ENCODE measurements around the gene NARS2.

Gene NARS2

DNA sequence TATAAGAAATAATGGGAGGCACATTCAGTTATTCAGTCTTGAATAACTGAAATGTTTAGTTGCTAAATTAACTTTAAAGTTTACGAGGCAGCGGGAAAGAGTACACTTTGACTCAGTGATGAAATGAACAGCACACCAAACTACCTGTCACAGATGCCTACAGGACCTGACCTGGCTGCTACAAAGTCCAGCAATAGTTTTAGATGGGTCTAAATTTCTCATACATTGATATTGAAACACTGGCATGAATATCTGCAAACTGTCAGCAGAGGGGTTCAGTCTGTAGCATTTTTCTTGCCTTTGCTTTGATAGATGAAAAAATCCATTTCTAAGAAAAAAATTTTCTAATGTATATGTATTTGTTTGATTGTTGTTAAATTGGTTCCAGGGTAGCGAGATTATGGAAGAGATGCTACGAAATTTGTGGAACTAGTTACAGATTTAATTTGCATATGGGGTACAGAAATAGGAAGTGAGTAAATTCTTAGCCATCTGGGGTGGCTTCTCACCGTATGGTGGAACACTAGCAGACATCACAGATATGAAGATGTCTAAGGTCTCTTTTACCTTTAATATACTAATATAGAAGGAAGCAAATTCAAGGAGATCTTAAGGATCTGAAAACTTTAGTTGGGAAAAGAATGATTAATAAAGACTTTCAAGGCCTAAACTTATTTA is 136.2 kb downstream of the NARS2 start:
- no peak for DNase-seq (ENCODE audit: low spot score)

DNA sequence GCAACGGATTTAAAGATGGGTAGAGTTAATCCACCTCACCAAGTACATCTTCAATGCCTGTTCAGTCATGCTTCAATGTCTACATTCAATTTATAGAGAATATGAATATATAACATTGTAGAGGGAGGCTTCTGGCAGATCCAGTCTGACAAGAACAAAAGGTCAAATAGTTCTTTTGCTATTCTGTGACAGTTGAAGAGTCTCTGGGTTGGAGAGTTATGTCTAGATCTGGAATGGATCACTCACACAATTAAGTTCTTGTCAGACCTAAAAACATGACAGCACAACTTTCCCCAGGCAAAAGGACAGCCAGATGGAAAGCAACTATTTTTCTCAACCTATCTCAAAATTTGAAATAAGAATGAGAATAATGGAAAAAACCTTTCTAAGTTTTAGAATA is 141.7 kb downstream of the NARS2 start:
- DNase-seq (ENCODE audit: low spot score), result no peak

DNA sequence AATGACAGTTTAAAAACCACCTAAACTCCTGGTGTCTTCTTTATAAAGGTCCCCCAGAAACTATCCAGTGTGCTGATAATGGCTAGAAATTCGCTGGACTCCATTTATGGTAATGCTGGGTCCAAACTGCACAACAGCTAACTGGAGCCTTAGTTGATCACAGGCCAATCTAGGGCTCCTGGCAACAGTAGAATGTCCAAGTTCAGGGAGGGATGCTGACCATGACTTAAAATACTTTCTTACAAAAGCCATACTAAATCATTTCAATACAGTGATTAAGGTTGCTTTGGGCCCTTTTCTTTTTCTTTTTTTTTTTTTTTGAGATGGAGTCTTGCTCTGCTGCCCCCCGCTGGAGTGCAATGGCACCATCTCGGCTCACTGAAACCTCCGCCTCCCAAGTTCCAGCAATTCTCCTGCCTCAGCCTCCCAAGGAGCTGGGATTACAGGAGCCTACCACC is 142.6 kb downstream of the NARS2 start:
- no peak for DNase-seq (ENCODE audit: low spot score)

DNA sequence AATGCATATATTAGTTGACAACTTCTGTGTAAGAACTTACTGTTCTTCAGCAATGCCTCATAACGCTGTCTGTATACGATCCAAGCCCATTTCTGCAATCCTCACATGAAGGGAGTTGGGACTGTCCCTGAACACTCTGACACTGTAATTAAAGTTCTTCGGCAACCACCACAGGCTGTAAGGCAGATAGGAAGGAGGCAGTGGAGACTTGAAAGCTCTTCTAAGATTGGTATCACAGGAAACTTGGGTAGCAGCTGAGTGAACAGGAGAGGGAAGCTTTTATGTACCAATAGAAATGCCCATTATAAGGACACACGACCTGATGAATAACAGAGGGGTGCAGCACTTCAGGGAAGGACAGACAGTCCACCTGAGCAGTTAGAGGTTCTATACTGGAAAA is 145.0 kb downstream of the NARS2 start:
- no peak for DNase-seq (ENCODE audit: low spot score)

DNA sequence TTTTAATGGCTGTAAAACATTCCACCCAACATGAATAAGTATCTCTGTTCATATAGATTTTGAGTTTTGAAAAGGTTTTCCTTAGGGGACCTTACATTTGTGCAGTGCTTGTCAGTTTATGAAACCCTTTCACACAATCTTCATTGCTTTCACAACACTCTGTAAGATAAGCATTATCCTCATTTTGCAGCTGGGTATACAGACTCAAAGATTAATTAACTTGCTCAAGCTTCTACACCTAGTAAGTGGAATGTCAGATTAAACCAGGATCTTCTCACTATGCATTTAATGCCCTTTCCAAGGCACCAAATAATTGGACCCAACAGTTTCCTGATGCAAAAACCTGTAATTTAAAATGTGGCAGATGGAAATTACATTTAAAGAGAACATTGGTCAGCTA is 145.5 kb downstream of the NARS2 start:
- DNase-seq (ENCODE audit: low spot score), result no peak

DNA sequence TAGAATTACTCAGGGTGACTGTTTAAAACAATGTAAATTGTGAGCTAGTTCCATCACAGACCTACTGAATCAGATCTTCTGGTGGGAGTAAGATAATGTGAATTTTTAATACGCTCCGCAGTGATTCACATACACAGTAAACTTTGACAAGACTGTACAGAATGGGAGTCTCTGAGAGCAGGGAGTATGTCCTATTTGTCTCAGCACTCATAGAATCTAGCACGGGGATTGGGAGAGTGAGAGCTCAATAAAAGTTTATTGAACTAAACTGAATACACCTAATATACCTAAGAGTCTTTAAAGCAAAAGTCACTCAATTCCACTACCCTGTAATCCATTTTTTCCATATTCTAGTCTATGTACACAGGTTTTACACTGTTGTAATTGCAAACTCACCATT is 145.9 kb downstream of the NARS2 start:
- no peak for DNase-seq (ENCODE audit: low spot score)

DNA sequence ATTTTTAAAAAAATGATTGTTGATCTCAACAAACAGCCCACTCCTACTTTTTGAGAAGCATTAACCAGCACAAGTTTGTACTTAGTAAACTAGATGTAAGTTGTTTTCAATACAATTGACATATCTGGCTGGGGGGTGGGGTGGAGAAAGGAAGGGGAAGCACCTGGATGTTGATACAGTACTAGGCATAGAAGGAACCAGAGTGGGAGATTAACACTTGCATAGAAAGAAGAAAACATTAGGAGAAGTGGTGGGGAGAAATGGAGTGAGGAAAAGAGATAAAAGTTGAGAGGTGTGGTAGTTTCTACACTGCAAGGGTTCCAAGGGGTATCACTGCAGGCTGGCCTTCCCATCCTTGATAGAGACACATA is 146.4 kb downstream of the NARS2 start:
- no peak for DNase-seq (ENCODE audit: low spot score)

DNA sequence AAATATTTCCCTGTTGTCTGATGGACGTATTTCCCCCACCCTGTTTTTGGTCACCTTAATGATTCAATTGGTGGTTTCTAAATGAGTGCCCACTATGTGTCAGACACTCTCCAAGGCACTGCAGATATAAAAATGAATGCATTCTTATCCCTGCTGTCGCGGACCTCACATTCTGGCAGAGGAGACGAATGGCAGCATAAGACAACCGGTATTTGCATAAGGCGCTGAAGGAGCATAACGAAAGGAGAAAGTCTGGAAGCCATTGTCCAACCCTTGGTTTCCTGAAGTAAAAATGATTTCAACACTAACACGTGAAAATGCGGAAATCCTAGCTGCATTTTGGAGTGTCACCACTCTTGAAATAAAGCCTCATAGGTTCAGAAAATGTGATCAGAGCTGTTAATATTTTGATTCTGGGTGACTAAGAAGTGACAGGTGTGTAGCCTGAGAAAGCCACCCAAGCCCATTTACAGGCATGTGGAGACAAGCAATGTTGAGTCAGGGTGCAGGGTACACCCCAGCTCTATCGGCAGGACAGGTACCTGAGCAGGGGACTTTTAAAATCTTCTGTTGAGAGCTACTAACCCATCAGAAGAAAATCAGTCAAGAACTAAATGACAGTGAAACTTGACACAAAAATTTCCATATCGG is 146.9 kb downstream of the NARS2 start:
- DNase-seq (ENCODE audit: low spot score), result no peak

DNA sequence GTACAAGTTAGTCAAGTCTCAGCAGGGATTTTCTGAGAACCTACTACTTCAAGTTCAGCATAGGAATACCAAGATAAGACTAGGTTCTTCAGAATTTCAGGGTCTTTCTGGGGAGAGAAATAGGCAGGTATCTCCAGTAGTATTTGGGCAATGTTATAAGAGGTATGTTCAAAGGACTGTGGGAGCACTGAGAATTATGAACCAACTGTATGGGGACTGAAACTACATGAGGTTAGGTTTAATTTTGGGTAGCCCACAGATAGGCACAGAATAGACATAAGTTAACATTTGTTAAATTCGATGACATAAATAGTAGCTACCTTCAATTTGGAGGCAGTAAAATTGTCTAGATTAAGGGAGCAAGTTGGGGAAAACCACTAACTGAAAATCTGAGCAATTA is 147.8 kb downstream of the NARS2 start:
- no peak for DNase-seq (ENCODE audit: low spot score)

DNA sequence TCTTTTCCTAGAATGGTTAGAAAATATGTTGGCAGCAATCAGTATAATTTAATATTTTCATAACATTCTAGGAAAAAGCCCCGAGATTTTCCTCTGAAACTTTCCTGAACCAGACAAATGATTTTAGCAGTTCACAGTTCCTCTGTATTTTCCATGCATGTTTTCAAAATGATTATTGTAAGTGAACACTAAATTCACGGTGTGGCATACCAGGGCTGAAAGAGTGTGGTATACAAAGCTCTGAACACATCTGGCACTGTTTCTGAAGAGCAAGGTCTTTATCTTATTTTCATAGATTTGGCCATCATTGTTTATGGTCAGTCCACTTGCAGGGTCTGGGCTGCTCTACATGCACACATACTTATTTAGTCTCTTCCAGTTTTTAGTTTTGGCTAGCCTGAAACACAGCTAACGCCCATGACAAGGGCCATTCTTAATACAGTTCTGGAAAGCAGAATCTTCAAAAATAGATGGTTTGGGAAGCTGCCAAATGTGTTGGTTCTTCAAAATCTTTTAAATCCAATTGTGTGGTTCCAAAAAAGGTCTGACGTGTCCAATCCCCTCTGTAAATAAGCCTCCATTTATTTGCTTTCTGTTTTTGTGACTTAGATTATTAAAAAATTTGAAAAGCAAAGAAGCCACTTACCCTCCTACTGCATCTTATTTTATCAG is 149.1 kb downstream of the NARS2 start:
- DNase-seq (ENCODE audit: low spot score), result no peak

DNA sequence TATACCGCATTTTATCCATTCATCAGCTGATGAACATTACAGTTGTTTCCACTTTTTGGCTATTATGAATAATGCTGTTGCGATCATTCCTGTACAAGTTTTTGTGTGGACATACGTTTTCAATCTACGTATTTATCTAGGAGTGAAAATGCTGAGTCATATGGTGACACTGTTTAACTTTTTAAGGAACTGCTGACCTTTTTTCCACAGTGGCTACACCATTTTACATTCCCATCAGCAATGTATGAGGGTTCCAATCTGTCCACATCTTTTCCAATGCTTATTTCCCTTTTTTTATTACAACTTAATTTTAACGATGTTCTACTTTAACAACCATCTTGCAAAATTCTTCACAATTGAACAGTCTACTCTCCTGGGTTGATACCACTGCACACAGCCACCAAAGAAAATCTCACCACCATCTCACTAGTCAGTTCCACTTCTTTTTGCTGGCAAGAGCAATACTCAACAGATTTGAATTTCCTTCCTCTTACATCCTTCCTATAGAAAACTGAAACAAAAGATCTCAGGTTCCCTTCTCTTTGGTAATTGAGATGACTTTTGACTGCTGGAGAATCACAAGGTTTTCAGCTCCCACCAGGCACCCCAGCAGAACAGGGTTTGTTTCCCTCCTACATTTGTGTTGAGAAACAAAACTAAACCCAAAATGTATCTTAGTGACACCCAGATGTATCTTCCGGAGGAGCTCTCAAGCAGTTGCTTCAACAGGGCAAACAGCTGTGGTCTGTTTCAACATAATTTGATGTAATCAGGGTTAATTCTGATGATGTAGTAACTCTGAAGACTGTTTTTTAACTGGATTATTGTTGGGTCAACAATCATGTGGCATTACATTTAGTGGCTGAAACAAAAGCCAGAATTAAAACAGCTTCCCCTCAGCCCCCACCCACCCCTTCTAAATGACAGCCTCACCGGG is 150.1 kb downstream of the NARS2 start:
- DNase-seq (ENCODE audit: low spot score), result no peak

DNA sequence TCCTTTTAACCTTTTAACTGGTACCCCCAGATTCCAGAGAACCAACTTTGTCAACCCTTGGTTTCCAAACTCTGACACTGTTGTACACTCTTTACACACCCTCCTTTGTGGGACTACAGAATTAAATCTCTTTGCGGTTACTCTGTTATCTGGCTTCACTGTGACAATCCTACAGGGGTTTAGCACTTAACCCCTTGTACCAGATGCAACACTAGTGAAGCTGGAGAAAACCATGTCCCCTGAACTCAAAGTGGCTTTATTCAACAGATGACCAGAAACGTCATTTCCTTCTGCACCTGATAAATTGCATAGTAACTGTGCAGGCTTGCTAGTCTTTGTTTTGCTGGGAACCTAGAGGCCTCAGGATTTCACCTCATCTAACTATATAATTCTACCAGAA is 151.4 kb downstream of the NARS2 start:
- DNase-seq (ENCODE audit: low spot score), result no peak

DNA sequence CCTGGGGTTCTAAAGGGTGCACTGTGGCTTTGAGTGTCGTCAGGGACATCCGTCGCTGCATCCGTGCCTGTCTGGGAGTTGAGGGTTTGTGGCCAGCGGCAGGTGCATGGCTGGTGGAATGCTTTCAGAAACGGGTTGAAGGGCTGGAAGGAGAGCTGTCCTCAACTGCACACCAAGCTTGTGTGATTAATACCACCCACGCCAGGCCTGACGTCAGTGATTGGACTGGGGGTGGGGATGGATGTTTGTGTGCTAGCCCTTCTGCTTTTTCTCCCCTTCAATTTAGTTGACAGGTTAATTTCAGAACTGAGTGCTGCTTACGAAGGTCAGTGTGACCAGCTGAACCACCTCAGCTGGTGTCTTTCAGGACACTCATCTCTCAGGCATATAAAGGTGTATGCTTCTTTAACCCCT is 153.9 kb downstream of the NARS2 start:
- no peak for DNase-seq (ENCODE audit: low spot score)

DNA sequence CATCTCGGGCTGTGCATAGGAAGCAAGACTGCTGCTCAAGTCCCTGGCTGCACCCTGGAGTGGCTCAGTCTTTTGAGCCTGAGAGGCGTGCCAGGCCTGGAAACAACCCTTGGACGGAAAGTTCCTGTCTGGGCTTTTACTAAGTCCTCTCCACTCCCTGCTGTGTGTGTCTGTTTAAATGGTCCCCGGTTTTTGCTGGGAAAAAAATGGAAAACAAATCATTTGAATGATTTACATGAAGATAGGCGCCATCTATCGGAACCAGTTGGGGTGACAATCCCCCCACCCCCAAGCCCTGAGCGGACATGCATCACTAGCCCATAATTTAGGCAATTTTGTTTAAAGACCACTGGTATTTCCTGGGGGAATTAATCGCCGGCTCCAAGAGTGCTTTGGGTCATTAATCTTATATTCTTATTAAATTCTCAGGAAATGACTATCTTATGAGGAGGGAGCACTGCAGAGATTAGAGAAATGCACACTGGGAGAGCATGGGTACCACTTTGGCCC is 154.4 kb downstream of the NARS2 start:
- peak; percentile 36 for DNase-seq (ENCODE audit: low spot score)

DNA sequence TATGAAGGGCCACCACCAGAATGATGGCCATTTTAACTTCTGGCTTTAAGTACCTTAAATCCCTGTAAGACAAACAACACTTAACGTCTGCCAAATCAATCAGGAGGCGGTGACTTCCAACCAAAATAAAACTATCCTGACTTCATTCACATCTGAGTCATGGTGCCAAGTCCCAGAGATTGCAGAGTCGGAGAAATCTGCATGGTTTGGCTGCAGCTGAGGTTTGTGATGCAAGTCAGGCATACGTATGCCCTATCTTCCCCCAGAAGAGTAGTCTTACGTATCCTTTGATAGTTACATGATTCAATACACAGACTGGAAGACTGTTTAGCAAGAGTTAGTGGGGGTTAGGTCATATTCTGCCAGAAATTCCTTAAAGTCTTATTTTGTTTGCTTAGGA is 155.3 kb downstream of the NARS2 start:
- DNase-seq (ENCODE audit: low spot score), result no peak

DNA sequence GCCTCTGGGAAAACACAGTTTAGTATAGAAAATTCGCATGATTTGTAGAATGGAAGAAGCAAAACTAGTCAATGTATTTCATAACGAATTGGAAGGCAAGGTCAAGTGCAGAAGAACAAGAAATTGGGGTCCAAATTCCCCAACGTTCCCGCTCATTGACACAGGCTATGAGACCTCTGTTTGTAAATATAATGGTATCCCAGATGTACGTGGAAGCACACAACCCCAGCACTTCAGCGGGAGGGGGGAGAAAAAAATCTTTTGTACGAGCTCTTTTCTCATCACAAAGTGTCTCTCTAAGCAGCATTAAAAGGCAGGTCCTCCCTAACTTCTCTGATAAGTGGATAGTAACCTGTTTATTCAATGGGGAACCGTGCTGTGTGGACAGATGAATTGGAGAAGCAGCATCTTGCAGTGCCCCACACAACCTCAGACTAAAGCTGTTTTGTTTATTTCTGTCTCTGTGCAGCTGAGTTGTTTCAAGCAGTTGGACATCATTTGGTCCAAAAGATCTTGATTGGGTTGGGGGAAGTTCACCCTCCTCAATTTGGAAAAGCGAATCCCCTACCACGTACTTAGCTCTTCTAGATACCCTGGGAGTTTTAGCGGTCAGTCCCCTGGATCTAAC is 156.0 kb downstream of the NARS2 start:
- DNase-seq (ENCODE audit: low spot score), result no peak

DNA sequence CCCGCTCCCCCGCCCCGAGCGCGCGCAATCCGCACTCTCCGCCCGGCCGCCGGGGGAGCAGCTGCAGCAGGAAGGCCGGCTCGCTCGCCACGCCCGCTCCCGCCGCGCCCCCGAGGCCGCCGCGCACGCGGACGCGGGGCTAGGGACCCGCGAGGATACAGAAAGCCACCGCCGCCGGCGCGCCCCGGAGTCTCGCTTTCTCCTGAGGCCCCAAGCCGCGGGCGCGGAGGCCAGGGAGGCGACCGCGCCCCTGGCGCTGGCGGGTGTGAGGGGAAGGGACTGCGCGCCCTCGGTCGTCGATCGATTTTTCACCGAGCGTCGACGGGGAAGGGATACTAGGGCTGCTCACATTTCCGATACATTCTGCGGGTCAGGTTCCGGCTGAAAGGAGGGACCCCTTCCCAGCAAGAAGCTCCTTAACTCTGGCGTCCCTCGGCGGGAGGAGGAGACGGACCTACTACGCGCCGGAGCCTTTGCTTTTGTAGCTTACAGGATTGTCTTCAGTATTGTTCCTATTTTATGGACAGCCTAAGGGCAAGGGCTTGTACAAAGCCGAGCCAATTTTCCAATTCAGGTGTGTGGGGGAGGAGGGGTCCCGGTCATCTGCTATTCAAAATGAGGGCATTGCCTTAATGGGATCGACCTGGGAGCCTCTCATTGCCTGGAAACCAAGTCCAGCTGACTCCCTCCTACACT is 156.6 kb downstream of the NARS2 start:
- peak; percentile 89 for DNase-seq (ENCODE audit: low spot score)

DNA sequence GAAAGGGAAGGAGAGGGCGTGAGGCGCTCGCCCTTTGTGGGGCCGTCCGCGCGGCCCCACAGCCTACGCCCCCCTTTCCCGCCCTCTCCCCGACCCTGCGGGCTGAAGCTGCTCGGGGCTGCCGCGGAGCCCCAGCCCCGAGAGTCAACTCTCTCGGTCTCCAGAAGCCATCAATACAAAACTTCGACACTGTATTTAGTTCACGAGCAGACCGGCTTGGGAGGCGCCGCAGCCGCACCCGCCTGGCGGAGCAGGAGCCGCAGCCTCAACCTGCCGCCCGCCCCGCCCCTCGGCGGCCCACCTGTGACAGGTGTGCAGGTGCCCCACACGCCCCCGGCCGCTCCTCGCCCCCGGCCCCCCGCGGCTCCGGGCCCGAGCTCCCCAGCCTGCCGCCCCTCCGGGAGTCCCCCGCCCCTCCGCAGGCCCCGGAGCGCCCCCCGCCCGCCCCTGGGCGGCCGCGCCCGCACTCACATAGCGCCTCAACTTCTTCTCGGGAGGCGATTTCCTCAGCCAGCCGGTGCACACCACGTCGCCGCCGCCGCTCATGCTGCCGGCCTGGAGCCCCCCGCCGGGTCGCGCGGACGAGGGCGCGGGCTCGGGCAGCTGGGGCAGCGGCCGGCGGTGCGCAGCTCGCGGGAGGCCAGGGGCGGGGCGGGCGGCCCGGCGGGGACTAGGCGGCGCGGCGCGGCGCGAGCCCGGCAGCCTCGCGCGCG is 157.3 kb downstream of the NARS2 start, which contains the start of gene GAB2:
Gene GAB2 (minus strand): TSS at position 646 of the 713 bp plus-strand sequence. CDS start 100 bp downstream, at position 546.
- no peak for DNase-seq (ENCODE audit: low spot score)

DNA sequence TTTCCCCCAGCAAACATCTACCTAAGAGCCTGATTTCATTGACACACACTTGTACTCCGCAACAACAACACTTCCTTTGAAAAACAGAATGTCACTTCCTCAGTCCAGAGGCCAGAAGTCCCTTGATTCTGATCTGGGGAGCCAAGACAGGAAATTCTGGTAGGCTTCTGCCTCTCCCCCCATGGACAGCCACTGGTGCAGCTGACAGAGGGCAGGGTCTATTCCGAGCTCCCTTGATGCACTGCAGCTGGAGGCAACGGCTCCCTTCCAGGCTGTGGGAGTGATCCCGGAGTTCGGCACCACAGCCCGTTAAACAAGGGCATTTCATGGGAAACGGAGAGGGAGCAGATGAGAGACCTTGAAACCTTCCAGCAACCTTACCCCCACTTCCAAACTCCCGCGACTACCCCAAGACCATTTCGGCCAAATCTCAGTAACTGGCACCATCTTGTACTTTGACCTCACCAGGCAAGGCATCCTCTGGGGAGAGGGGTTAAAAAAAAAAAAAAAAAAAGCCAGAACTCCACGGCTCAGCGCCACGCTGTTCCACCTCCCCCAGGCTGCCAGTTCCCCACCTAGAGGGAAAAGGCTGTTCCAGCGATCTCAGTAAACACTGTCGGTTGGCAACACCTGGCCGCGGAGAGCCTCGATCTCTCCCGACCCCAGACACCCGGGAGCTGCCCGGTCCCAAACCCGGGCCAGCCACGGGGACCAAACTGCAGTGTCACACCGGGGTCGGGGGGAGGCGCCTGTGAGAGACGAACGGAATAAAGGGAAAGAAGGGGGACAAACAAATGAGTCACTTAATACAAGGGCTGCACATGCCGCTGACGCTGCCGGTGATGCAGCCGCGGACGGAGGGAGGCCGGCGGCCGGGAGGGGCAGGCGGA is 158.1 kb downstream of the NARS2 start:
- DNase-seq (ENCODE audit: low spot score), result peak; percentile 82

Measured in LoVo (cell line).